ENCODE results near the gene FHL1. TPM values are rescaled to one million over a fixed set of nuclear protein-coding genes. Genes with fewer than 3 reads are reported as not detected.

Gene FHL1
- total RNA-seq, 4 donors from 2014 or later = 2,023 to 8,069 (median 7,102) TPM

DNA sequence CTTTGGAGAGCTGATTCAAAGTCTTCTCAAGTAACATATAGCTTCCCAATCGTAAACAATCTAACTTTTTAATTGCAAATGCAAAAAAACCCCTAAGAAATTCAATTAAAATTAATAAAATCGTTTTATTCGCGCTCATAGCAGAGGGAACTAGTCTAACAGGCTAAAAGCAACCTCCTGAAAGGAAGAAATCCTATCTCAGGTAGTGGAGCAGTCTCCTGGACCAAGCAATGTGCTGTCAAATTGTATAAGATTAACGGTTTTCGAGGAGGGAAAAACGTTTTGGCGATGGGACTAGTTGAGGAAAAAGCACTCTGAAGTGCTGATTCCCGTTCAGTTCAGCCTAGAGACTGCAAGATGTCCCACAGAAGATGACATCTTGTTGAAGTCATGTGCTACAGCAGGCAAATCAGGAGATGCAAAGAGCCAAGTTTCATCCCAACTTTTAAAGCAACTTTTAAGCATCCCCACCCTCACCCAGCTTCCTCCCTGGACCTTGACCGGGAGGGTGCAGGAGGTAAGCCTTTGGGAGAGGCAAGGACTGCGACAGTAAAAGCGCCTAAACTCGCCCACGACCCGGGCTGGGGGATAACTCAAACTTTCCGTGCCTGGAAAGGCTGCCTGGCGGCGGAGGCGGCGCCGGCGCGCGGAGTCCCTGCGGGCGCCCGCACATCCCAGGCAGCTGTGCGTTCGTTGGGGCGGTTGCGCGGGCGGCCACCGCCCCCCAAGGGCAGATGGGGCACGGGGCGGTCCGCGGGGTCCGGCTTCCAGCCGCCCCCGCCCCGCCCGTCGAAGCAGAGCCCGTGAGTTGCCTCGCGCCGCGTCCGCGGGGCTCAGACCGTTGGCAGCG, 103.1 kb downstream of the FHL1 start:
- H3K4me3 ChIP-seq = peak overlapping the region; percentile 70 to 86 (median 71)
- no peaks in the 10 kb centered on the region for H3K27me3 ChIP-seq
- no peaks in the 10 kb centered on the region for H3K9me3 ChIP-seq
- H3K4me1 ChIP-seq = no peaks in the 10 kb centered on the region
- H3K36me3 ChIP-seq = no peaks in the 10 kb centered on the region
- TF ChIP-seq POLR2A (IDR thresholded peaks at IDR 0.05) = no peak
- TF ChIP-seq, protein P1, sequence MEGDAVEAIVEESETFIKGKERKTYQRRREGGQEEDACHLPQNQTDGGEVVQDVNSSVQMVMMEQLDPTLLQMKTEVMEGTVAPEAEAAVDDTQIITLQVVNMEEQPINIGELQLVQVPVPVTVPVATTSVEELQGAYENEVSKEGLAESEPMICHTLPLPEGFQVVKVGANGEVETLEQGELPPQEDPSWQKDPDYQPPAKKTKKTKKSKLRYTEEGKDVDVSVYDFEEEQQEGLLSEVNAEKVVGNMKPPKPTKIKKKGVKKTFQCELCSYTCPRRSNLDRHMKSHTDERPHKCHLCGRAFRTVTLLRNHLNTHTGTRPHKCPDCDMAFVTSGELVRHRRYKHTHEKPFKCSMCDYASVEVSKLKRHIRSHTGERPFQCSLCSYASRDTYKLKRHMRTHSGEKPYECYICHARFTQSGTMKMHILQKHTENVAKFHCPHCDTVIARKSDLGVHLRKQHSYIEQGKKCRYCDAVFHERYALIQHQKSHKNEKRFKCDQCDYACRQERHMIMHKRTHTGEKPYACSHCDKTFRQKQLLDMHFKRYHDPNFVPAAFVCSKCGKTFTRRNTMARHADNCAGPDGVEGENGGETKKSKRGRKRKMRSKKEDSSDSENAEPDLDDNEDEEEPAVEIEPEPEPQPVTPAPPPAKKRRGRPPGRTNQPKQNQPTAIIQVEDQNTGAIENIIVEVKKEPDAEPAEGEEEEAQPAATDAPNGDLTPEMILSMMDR (IDR thresholded peaks at IDR 0.05 in 4 of 5, conservative IDR thresholded peaks at IDR 0.05 in 1 of 5) = no peak
- in situ Hi-C loops (cut with MboI; ENCODE audit: low sequenced_read_pairs in 4 of 4) (loop anchor here in 2 of 4 donors (25.0 kb wide), 3 partner anchors 88 to 238 kb away; no protein-coding TSS in a partner anchor), intact Hi-C loops (cut with DNase I; ENCODE audit: low total_unique reads) (loop anchor here (2.0 to 5.0 kb wide), 3 partner anchors 38 to 246 kb away; partner anchors contain the start of gene HTATSF1)
- DNase-seq (no peak), ATAC-seq (peak; percentile 75 to 89)
- peak overlapping the region; percentile 67 to 80 (median 78) for H3K27ac ChIP-seq

DNA sequence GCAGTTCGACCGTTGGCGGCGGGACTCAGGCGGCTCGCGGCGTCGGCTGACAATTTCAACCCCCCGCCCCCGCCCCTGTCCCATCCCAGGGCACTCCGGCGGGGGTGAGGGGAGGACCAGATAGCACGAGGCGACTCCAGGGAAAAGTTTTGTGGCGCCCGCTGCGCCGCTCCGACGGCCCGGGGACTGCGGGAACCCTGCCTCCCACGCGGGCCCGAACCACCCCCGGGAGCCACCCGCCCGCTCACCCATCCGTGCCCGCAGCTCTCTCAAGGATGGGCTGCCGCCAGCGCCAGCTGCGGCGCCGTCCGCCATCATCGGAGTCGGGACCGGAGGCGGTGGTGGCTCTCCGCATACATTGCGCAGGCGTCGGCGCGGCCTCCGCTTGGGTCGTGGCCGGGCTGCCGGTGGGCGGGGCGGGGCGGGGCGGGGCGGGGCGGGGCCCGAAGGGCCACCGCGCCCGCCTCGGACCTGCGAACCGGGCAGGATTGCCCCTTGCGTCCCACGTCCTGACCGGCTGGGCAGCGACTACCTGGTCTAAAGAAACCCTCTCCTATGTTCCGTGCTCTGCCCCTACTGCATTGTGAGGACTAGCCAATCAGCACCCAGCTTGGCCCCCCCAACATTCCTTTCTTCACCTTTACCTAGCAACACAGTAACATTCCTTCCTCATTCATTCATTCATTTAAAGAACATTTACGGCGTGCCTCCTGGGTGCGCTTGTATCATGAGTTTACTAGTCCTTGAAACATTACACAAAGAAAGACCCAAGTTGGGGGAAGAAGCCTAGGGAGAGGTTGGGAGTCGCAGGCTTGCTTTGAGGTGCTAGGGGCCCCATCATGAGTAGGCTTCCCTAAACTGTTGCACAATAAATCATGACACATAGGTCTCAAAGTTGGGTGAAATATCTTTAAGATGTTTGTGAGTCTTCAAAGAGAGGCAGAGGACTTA, 104.0 kb downstream of the FHL1 start, which contains the start of gene MAP7D3:
TSS of gene MAP7D3 (minus strand) at position 360 of the 951 bp plus-strand sequence. CDS start at position 318, 42 bp downstream.
- Histone ChIP-seq H3K27ac (peak within 1 kb of the TSS; percentile 67 to 80 (median 78)), H3K27me3 (no peaks in the 10 kb centered on the region), H3K36me3 (no peaks in the 10 kb centered on the region), H3K4me3 (peak within 1 kb of the TSS; percentile 70 to 86 (median 71)), H3K9me3 (no peaks in the 10 kb centered on the region), H3K4me1 (no peaks in the 10 kb centered on the region)
- peak; percentile 40 to 48 for TF ChIP-seq POLR2A (IDR thresholded peaks at IDR 0.05)
- TF ChIP-seq, protein P1 (IDR thresholded peaks at IDR 0.05 in 4 of 5, conservative IDR thresholded peaks at IDR 0.05 in 1 of 5) = no peak
- intact Hi-C loops (cut with DNase I; ENCODE audit: low total_unique reads) = loop anchor here (2.0 to 5.0 kb wide), 3 partner anchors 39 to 245 kb away; partner anchors contain the start of gene HTATSF1
- ATAC-seq = peak; percentile 76 to 85
- DNase-seq = peak; percentile 34 to 46
- in situ Hi-C loops (cut with MboI; ENCODE audit: low sequenced_read_pairs in 4 of 4) = loop anchor here in 2 of 4 donors (25.0 kb wide), 3 partner anchors 89 to 239 kb away; no protein-coding TSS in a partner anchor

DNA sequence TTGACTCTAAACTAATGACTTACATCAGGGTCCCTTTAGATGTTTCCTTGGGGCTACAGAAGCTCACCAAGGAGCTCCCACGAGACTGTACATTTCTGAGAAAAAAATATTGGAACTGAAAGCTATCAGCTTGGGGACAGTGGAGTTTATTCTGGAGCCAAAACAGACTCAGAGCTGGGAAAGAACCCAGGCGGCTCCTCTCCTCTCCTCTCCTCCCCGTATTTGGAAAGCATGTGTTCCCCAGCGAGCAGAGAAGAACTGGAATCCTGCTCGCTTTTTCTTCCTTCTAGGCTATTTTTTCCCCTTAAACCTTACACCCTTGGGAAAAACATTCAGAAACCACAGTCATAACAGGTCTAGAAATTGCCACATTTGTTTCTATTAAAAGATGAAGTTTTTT, 108.2 kb downstream of the FHL1 start:
- intact Hi-C loops (cut with DNase I; ENCODE audit: low total_unique reads) (no loop called here), in situ Hi-C loops (cut with MboI; ENCODE audit: low sequenced_read_pairs in 4 of 4) (loop anchor here in 2 of 4 donors (25.0 kb wide), 3 partner anchors 93 to 243 kb away; no protein-coding TSS in a partner anchor)
- no peak overlapping the region for H3K4me3 ChIP-seq
- peak overlapping the region in 3 of 4 donors; percentile 39 to 62 (median 39) for H3K27ac ChIP-seq
- ATAC-seq = peak; percentile 19 to 22
- DNase-seq = peak in 1 of 2 donors; percentile 6
- no peaks in the 10 kb centered on the region for H3K27me3 ChIP-seq
- H3K4me1 ChIP-seq = peaks cover 0 to 4% of the 10 kb centered on the region in 2 donors
- no peaks in the 10 kb centered on the region for H3K36me3 ChIP-seq
- H3K9me3 ChIP-seq = no peaks in the 10 kb centered on the region
- TF ChIP-seq POLR2A (IDR thresholded peaks at IDR 0.05) = no peak
- TF ChIP-seq, protein P1 (IDR thresholded peaks at IDR 0.05 in 4 of 5, conservative IDR thresholded peaks at IDR 0.05 in 1 of 5) = no peak

GRCh38 chrX:136256026-136256425, 108.7 kb downstream of the FHL1 start:
- TF ChIP-seq, protein P1 (IDR thresholded peaks at IDR 0.05 in 4 of 5, conservative IDR thresholded peaks at IDR 0.05 in 1 of 5) = no peak
- no peak for TF ChIP-seq POLR2A (IDR thresholded peaks at IDR 0.05)
- Histone ChIP-seq H3K9me3 (no peaks in the 10 kb centered on the region), H3K4me3 (no peak overlapping the region), H3K36me3 (no peaks in the 10 kb centered on the region), H3K27ac (peak overlapping the region; percentile 24 to 62 (median 39)), H3K27me3 (no peaks in the 10 kb centered on the region), H3K4me1 (peaks cover 0 to 4% of the 10 kb centered on the region in 2 donors)
- ATAC-seq (no peak), DNase-seq (no peak)
- intact Hi-C loops (cut with DNase I; ENCODE audit: low total_unique reads) (no loop called here), in situ Hi-C loops (cut with MboI; ENCODE audit: low sequenced_read_pairs in 4 of 4) (loop anchor here in 2 of 4 donors (25.0 kb wide), 3 partner anchors 94 to 244 kb away; no protein-coding TSS in a partner anchor)

Data from gastrocnemius medialis (tissue), 4 donors.